ENCODE measurements around the gene WBP2.
"Not testable (repeated sequence)": the region's sequence is repeated elsewhere in the genome, so short reads cannot be mapped to it uniquely, and the experiment has no call there.

GRCh38 chr17:75859358-75859757 is 4.2 kb upstream of the WBP2 start:
- TF ChIP-seq CTCF (IDR thresholded peaks at IDR 0.05; ENCODE audit: borderline replicate concordance, extremely low read depth, low read length, poor library complexity, severe bottlenecking); EZH2 (IDR thresholded peaks at IDR 0.05; ENCODE audit: borderline replicate concordance, low read depth, low read length, severe bottlenecking): not testable (repeated sequence)
